Pulmonary artery endothelial cell (primary cell): ENCODE measurements around the gene CDX1. TPM values are rescaled to one million over a fixed set of nuclear protein-coding genes. Genes with fewer than 3 reads are reported as not detected.
"Not testable (repeated sequence)": the region's sequence is repeated elsewhere in the genome, so short reads cannot be mapped to it uniquely, and the experiment has no call there.

ENCODE experiments used
- DNase-seq: peaks from one replicate; pipeline ENCODE4 v3.0.0-alpha.2; 2011; ENCODE audit warnings: low read depth, low spot score
- total RNA-seq: library from RNA; depleted of rRNA; stranded (reverse); fragments of >200 nt; gene quantifications from 2 replicates; pipeline ENCODE4 v1.2.3, GENCODE V29; 2014

Gene CDX1
- total RNA-seq, 1 donor from 2014 or later = not detected

DNA sequence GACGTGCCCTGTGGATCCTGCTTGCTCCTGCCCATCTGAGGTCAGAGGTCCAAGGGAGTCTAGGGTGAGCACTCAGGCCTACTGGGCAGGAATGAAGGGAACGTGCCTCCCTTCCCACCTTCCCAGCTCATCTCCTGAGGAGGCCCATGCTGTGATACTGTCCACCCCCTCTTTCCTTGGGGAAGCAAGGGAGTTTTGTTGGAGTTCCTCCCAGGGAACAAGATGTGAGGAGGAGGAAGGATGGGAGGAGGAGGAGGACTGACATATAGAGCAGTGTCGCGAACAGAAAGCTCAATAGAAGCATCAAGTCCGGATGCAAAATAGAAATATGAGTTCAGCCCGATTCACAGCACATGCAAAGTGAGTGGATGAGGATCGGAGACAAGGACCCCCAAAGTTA lies 64.3 kb downstream of the CDX1 start:
- no peak for DNase-seq

DNA sequence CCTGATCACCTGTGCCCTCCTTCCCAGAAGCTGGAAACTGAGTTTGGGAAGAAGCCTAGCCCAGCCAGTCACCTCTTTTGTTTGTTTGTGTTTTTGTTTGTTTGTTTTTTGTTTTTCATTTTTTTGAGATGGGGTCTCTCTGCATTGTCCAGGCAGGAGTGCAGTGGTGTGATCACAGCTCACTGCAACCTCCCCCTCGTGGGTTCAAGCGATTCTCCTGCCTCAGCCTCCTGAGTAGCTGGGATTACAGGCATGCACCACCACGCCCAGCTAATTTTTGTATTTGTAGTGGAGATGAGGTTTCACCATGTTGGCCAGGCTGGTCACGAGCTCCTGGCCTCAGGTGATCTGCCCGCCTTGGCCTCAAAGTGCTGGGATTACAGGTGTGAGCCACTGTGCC lies 67.1 kb downstream of the CDX1 start:
- not testable (repeated sequence) for DNase-seq

Other genes starting within 250 kb of the CDX1 start
- gene PDE6A, start 222.0 kb upstream of the CDX1 start, total RNA-seq = not detected in 2 replicates
- gene SLC26A2, start 206.0 kb upstream of the CDX1 start, total RNA-seq = 19.8 and 25.1 TPM in 2 replicates
- gene TIGD6, start 166.1 kb upstream of the CDX1 start, total RNA-seq = 5.0 and 5.6 TPM in 2 replicates
- 25.4 and 29.2 TPM in 2 replicates for gene HMGXB3, start 166.0 kb upstream of the CDX1 start, total RNA-seq
- gene CSF1R, start 80.2 kb upstream of the CDX1 start, total RNA-seq = not detected in 2 replicates
- gene PDGFRB, start 10.9 kb upstream of the CDX1 start, total RNA-seq = 0.07 and 0.14 TPM in 2 replicates
- gene SLC6A7, start 23.3 kb downstream of the CDX1 start, total RNA-seq = not detected in 2 replicates
- gene CAMK2A, start 123.0 kb downstream of the CDX1 start, total RNA-seq = not detected in 2 replicates
- gene ARSI, start 136.1 kb downstream of the CDX1 start, total RNA-seq = 0.04 TPM in 1 of 2 replicates, not detected in the other
- gene TCOF1, start 190.9 kb downstream of the CDX1 start, total RNA-seq = 20.0 and 41.1 TPM in 2 replicates
- gene CD74, start 246.1 kb downstream of the CDX1 start, total RNA-seq = 0.07 and 1.6 TPM in 2 replicates